ENCODE data around the gene PLCL1. TPM values are rescaled to one million over a fixed set of nuclear protein-coding genes. Genes with fewer than 3 reads are reported as not detected.

Gene PLCL1
- total and polyA plus RNA-seq, 5 donors = 19.5 to 70.1 (median 45.0) TPM

DNA sequence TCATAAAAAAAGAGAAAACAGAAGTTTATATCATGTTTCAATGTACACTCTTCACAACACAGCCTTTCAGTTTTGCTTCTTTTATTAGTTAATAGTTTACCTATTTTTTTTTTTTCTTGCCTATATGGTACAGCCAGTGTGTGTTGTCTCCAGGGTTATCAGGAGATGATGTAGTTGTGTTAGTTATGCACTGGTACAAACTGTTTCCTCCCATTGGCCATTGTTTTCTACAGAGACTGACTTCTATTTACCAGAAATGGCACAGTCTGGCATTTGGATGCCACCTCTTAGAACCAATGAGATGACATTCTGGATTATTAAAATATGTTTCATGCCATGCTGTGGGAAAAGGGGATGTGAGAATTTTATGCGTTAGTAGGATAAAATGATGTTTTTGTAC lies 339.4 kb downstream of the PLCL1 start:
- WGBS = 85% methylated on average over 1 of the region's 1 CpG
- Histone ChIP-seq H3K27me3 (ENCODE audit: control insufficient read depth, insufficient read depth) (no peaks in the 10 kb centered on the region), H3K4me3 (ENCODE audit: low read length) (no peak overlapping the region), H3K4me1 (ENCODE audit: control insufficient read depth, insufficient read depth, low read length) (peaks cover 2% of the 10 kb centered on the region), H3K9me3 (ENCODE audit: control insufficient read depth, low read length) (no peaks in the 10 kb centered on the region), H3K27ac (ENCODE audit: low read length) (no peak overlapping the region)
- ATAC-seq (no peak), DNase-seq (no peak)
- intact Hi-C loops (cut with DNase I) = no loop called here

DNA sequence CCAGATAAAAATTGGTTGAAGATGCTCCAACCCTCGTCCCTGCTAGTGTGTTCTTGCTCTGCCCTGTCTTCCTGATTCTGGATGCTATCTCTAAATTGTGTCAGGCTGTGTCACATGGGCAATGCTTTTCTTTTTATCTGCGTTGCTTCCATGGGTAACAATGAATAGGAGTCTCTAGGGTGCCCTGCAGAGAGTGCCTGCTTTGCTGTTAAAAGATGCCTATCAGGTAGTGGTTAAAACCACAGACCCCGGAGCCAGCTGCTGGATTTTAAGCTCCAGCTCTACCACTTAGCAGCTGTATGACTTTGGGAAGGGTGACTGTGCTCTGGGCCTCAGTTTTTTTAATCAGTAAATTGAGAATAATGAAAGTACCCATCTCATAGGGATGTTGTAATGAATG lies 340.3 kb downstream of the PLCL1 start:
- DNase-seq = no peak
- no peak for ATAC-seq
- H3K9me3 ChIP-seq (ENCODE audit: control insufficient read depth, low read length) = no peaks in the 10 kb centered on the region
- no peak overlapping the region for H3K4me3 ChIP-seq (ENCODE audit: low read length)
- 26% methylated on average over 3 of the region's 3 CpGs for WGBS
- no peaks in the 10 kb centered on the region for H3K27me3 ChIP-seq (ENCODE audit: control insufficient read depth, insufficient read depth)
- intact Hi-C loops (cut with DNase I) = no loop called here
- H3K27ac ChIP-seq (ENCODE audit: low read length) = no peak overlapping the region
- H3K4me1 ChIP-seq (ENCODE audit: control insufficient read depth, insufficient read depth, low read length) = peaks cover 2% of the 10 kb centered on the region

DNA sequence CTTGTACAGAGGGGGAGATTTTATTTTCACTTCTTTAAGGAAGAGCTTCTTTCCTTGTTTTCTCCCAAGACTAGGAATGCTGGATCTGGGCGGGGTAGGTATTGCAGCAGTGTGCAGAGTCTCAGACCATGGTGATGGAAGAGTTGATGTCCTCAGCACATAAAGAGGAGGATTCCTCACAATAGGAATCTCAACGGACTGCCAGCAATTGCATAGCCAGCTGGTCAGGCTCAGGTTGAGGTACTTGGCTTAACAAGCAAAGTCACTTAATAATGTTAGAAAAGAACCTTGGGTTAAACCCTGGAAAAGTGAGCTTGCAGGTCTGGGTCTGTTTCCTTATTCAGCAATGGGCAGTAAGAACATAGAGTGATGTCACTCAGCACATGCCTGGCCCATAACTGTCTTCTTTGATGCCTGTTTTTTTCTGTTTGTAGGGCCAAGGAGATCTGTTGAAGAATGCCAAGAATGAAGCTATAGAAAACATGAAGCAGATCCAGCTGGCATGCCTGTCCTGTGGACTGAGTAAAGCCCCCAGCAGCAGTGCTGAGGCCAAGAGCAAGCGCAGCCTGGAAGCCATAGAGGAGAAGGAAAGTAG lies 342.1 kb downstream of the PLCL1 start:
- Histone ChIP-seq H3K9me3 (ENCODE audit: control insufficient read depth, low read length) (no peaks in the 10 kb centered on the region), H3K4me3 (ENCODE audit: low read length) (no peak overlapping the region), H3K27me3 (ENCODE audit: control insufficient read depth, insufficient read depth) (no peaks in the 10 kb centered on the region), H3K27ac (ENCODE audit: low read length) (no peak overlapping the region), H3K4me1 (ENCODE audit: control insufficient read depth, insufficient read depth, low read length) (peaks cover 2% of the 10 kb centered on the region)
- DNase-seq = no peak
- intact Hi-C loops (cut with DNase I) = no loop called here
- no peak for ATAC-seq
- WGBS = 86% methylated on average over 3 of the region's 3 CpGs

DNA sequence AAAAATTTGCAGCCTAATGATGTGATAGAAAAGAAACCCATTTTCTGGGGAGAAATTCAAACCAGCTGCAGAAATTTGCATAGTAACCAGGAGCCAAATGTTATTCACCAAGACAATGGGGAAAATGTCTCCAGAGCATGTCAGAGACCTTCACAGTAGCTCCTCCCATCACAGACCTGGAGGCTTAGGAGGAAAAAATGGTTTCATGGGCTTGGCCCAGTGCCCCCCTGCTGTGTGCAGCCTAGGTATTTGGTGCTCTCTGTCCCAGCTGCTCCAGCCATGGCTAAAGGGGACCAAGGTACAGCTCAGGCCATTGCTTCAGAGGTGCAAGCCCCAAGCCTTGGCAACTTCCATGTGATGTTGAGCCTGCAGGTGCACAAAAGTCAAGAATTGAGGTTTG lies 352.9 kb downstream of the PLCL1 start:
- no peaks in the 10 kb centered on the region for H3K4me1 ChIP-seq (ENCODE audit: control insufficient read depth, insufficient read depth, low read length)
- ATAC-seq (no peak), DNase-seq (no peak)
- H3K4me3 ChIP-seq (ENCODE audit: low read length) = no peak overlapping the region
- H3K9me3 ChIP-seq (ENCODE audit: control insufficient read depth, low read length) = no peaks in the 10 kb centered on the region
- intact Hi-C loops (cut with DNase I) = no loop called here
- H3K27ac ChIP-seq (ENCODE audit: low read length) = no peak overlapping the region
- no peaks in the 10 kb centered on the region for H3K27me3 ChIP-seq (ENCODE audit: control insufficient read depth, insufficient read depth)

DNA sequence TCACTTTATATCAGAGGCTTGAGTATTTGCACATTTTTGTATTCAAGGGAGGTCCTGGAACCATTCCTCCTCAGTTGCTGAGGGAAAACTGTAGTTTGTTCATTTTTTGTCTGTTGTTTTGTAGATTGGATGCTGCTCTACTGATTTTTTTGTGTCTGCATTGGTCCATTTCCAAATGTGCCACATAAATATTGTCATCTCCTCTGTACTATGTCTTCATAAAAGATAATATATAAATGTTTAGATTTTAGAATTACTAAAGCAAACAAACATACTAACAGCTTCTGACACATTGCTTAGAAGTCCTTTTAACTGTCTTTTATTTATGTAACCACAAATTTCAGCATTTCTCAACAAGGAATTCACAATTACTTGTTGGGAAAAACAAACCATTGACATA lies 356.8 kb downstream of the PLCL1 start:
- Histone ChIP-seq H3K27ac (ENCODE audit: low read length) (no peak overlapping the region), H3K27me3 (ENCODE audit: control insufficient read depth, insufficient read depth) (no peaks in the 10 kb centered on the region), H3K9me3 (ENCODE audit: control insufficient read depth, low read length) (no peaks in the 10 kb centered on the region), H3K4me3 (ENCODE audit: low read length) (no peak overlapping the region), H3K4me1 (ENCODE audit: control insufficient read depth, insufficient read depth, low read length) (no peaks in the 10 kb centered on the region)
- ATAC-seq (no peak), DNase-seq (no peak)
- intact Hi-C loops (cut with DNase I) = no loop called here

DNA sequence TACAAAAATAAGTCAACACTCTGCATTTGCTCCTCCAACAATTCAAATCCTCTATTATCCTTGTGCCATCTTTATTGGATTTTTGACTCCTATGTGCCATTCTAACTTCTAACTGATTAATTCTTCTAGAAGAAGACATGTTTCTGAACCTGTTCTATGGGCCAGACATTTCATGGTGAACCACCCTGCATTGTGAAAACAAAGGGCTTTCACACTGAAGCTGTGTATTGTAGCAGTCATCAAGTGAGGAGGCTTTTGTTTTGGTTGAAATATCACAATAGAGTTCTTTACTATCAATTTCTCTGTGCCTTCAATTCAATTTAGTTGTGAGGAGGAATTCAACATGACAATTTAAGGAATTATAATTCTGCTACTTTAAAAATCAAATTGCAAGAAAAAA lies 357.9 kb downstream of the PLCL1 start:
- Histone ChIP-seq H3K4me3 (ENCODE audit: low read length) (no peak overlapping the region), H3K27ac (ENCODE audit: low read length) (no peak overlapping the region), H3K27me3 (ENCODE audit: control insufficient read depth, insufficient read depth) (no peaks in the 10 kb centered on the region), H3K4me1 (ENCODE audit: control insufficient read depth, insufficient read depth, low read length) (no peaks in the 10 kb centered on the region), H3K9me3 (ENCODE audit: control insufficient read depth, low read length) (no peaks in the 10 kb centered on the region)
- DNase-seq = no peak
- ATAC-seq = no peak
- intact Hi-C loops (cut with DNase I) = no loop called here

DNA sequence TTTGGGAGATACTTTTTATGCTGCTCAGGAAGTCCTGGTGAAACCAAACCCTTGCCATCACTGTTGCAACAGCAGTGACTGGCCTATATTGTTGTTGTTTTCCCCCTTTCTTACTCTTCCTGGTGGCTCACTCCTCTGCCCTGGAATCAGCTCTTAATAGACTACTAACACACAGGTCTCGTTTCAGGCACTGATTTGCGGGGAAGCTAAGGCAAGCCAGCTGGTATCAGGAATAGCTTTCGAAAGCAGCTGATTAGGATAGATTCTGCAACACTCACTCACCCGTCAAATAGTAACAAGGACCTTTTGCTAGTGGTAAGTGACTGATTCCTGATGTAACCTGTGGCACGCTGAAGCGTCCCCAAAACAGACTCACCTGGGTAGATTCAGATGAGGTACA lies 360.4 kb downstream of the PLCL1 start:
- no peaks in the 10 kb centered on the region for H3K9me3 ChIP-seq (ENCODE audit: control insufficient read depth, low read length)
- 49% methylated on average over 6 of the region's 6 CpGs for WGBS
- H3K4me1 ChIP-seq (ENCODE audit: control insufficient read depth, insufficient read depth, low read length) = no peaks in the 10 kb centered on the region
- no peak for DNase-seq
- intact Hi-C loops (cut with DNase I) = no loop called here
- H3K27ac ChIP-seq (ENCODE audit: low read length) = no peak overlapping the region
- no peak overlapping the region for H3K4me3 ChIP-seq (ENCODE audit: low read length)
- peak in 1 of 2 donors; percentile 57 for ATAC-seq
- H3K27me3 ChIP-seq (ENCODE audit: control insufficient read depth, insufficient read depth) = no peaks in the 10 kb centered on the region

DNA sequence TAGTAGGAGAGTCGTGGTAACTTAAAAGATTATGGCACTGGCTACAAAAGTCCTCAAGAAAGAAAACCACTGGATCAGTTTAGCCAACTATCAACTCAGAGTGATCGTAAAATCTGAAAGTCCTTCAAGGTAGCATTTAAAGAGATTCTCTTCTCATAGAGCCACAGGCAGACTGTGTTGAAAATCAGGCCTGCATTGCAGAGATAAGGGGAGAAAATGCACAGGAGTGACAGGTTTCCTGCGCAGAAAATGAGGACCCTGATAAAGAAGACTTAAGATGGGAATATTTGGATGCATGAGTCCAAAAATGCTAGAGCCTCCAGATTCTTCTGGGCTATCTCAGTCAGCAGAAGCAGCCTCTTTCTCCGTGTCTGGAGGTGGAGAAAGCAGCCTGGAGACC lies 360.9 kb downstream of the PLCL1 start:
- Histone ChIP-seq H3K27me3 (ENCODE audit: control insufficient read depth, insufficient read depth) (no peaks in the 10 kb centered on the region), H3K9me3 (ENCODE audit: control insufficient read depth, low read length) (no peaks in the 10 kb centered on the region), H3K4me1 (ENCODE audit: control insufficient read depth, insufficient read depth, low read length) (no peaks in the 10 kb centered on the region), H3K4me3 (ENCODE audit: low read length) (no peak overlapping the region), H3K27ac (ENCODE audit: low read length) (no peak overlapping the region)
- no peak for DNase-seq
- ATAC-seq = no peak
- WGBS = 75% methylated on average over 4 of the region's 4 CpGs
- intact Hi-C loops (cut with DNase I) = no loop called here

DNA sequence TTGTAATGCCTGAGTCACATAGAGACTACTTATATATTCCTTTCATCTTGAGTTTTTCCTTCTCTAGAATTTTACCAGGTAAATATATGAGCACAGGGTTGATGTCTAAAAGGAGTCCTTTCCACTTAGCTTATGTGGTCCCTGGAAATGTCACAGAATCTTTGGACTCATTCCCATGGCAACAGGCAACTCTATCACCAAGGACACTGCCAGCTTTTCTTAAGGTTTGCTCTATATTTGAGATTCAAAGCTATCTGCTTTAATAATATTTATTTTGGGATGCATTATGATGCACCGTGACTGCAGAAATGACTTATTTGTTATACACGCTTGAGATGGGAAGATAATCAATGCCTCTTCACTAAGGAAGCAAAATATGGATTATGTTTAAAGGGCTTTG lies 363.0 kb downstream of the PLCL1 start:
- DNase-seq (no peak), ATAC-seq (no peak)
- WGBS = 65% methylated on average over 2 of the region's 2 CpGs
- Histone ChIP-seq H3K4me1 (ENCODE audit: control insufficient read depth, insufficient read depth, low read length) (no peaks in the 10 kb centered on the region), H3K4me3 (ENCODE audit: low read length) (no peak overlapping the region), H3K27me3 (ENCODE audit: control insufficient read depth, insufficient read depth) (no peaks in the 10 kb centered on the region), H3K27ac (ENCODE audit: low read length) (no peak overlapping the region), H3K9me3 (ENCODE audit: control insufficient read depth, low read length) (no peaks in the 10 kb centered on the region)
- intact Hi-C loops (cut with DNase I) = no loop called here

DNA sequence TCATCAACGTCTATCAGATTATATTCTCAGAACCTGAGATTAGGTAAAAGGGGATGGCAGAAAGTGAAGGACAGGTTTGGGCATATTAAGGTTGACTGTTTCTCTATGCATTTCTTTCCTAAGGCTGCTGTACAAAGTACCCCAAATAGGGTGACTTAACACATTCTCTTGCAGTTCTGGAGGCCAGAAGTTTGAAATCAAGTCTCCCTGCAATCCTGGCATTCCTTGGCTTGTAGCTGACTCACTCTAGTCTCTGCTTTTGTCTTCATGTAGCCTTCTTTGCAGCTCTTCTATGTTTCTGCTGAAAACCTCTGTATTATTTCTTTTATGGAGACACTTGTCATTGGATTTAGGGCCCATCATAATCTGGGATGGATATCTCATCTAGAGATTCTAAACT lies 364.3 kb downstream of the PLCL1 start:
- intact Hi-C loops (cut with DNase I) = no loop called here
- WGBS = 77% methylated on average over 1 of the region's 1 CpG
- Histone ChIP-seq H3K9me3 (ENCODE audit: control insufficient read depth, low read length) (no peaks in the 10 kb centered on the region), H3K27ac (ENCODE audit: low read length) (no peak overlapping the region), H3K4me3 (ENCODE audit: low read length) (no peak overlapping the region), H3K4me1 (ENCODE audit: control insufficient read depth, insufficient read depth, low read length) (no peaks in the 10 kb centered on the region), H3K27me3 (ENCODE audit: control insufficient read depth, insufficient read depth) (no peaks in the 10 kb centered on the region)
- no peak for ATAC-seq
- DNase-seq = no peak

DNA sequence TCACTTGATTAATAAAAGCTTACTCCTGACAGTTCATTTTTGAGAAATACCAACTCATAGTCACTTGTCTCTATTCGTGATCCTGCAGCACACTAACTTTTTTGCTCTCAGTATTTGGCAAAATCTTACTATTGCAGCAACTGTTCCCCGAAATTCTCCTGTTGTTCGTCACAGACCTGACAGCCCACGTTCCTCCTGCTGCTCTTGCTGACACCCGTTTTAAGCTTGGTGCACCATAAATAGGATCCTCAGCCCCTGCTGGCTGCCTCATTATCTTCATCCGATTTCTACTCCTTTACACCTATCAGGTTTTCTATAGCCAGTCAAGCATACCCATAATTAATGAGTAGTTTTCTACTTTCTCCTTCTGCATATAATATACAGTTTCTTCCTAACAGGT lies 368.8 kb downstream of the PLCL1 start:
- Histone ChIP-seq H3K27ac (ENCODE audit: low read length) (no peak overlapping the region), H3K4me1 (ENCODE audit: control insufficient read depth, insufficient read depth, low read length) (no peaks in the 10 kb centered on the region), H3K4me3 (ENCODE audit: low read length) (no peak overlapping the region), H3K27me3 (ENCODE audit: control insufficient read depth, insufficient read depth) (no peaks in the 10 kb centered on the region), H3K9me3 (ENCODE audit: control insufficient read depth, low read length) (no peaks in the 10 kb centered on the region)
- intact Hi-C loops (cut with DNase I) = no loop called here
- ATAC-seq = no peak
- 21% methylated on average over 6 of the region's 6 CpGs for WGBS
- DNase-seq = no peak

DNA sequence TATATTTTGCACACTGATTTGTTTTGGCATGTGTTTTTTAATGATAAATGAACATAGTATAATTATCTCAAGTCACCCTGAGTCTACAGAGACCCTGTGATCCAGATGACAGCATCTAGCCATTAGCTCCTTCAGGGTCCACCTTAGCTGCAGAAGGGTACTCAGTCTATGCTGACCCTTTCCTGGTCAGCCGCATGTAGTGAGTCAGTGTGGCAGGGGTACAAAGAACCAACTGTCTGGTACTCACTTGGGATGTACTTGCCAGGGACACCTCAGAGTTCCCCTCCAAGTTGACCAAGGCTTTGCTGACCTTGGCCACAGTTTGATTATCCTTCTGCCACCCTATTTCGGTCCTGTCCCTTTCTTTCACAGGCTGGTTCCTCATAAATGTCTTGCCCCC lies 369.5 kb downstream of the PLCL1 start:
- H3K27me3 ChIP-seq (ENCODE audit: control insufficient read depth, insufficient read depth) = no peaks in the 10 kb centered on the region
- no peaks in the 10 kb centered on the region for H3K9me3 ChIP-seq (ENCODE audit: control insufficient read depth, low read length)
- intact Hi-C loops (cut with DNase I) = no loop called here
- no peak overlapping the region for H3K27ac ChIP-seq (ENCODE audit: low read length)
- H3K4me1 ChIP-seq (ENCODE audit: control insufficient read depth, insufficient read depth, low read length) = no peaks in the 10 kb centered on the region
- no peak overlapping the region for H3K4me3 ChIP-seq (ENCODE audit: low read length)
- DNase-seq = no peak
- no peak for ATAC-seq
- WGBS = 85% methylated on average over 2 of the region's 2 CpGs

Measured in right cardiac atrium (tissue), 5 donors.